Naive B cell (primary cell): ENCODE data around the gene MINK1. TPM values are rescaled to one million over a fixed set of nuclear protein-coding genes. Genes with fewer than 3 reads are reported as not detected.

Experiments used
- ATAC-seq, 2 donors: fragments of 150-1000 bp; cut with Tn5 transposase; 2 replicates each; pipeline ENCODE4 v1.10.0; 2021; ENCODE audit warnings: low read depth in 2 of 2, mild to moderate bottlenecking in 2 of 2, moderate library complexity in 2 of 2
- DNase-seq: peaks from one replicate; pipeline ENCODE4 v3.0.0; 2022
- H3K27ac Mint-ChIP-seq, 6 donors: one replicate each; pipeline ENCODE4 v1.8.0; 2020 to 2022; ENCODE audit warnings: mild to moderate bottlenecking in 6 of 6, mixed read lengths in 6 of 6, moderate library complexity in 5 of 6, inconsistent platforms in 2 of 6
- H3K27me3 Mint-ChIP-seq, 3 donors: one replicate each; pipeline ENCODE4 v1.8.0; 2021 to 2022; ENCODE audit warnings: mixed read lengths in 3 of 3, mild to moderate bottlenecking in 1 of 3
- H3K36me3 Mint-ChIP-seq, 2 donors: one replicate each; pipeline ENCODE4 v1.8.0; 2020 to 2022; ENCODE audit warnings: mixed read lengths in 2 of 2, inconsistent platforms in 1 of 2, mild to moderate bottlenecking in 1 of 2
- H3K4me1 Mint-ChIP-seq, 3 donors: one replicate each; pipeline ENCODE4 v1.8.0; 2020 to 2022; ENCODE audit warnings: mixed read lengths in 3 of 3, inconsistent platforms in 1 of 3, mild to moderate bottlenecking in 1 of 3, moderate library complexity in 1 of 3
- H3K4me3 Mint-ChIP-seq, 8 donors: one replicate each; pipeline ENCODE4 v1.8.0; 2020 to 2022; ENCODE audit warnings: mild to moderate bottlenecking in 8 of 8, mixed read lengths in 8 of 8, moderate library complexity in 8 of 8, inconsistent platforms in 2 of 8
- H3K9me3 Mint-ChIP-seq, 7 donors: one replicate each; pipeline ENCODE4 v1.8.0; 2020 to 2022; ENCODE audit warnings: mixed read lengths in 7 of 7, mild to moderate bottlenecking in 5 of 7, inconsistent platforms in 2 of 7, moderate library complexity in 1 of 7
- polyA plus RNA-seq, 6 donors: library from polyadenylated mRNA; unstranded; fragments of 300-500 nt; fragmentation: Illumina TruSeq; gene quantifications; one replicate each; pipeline ENCODE4 v1.2.3, GENCODE V29; 2021; ENCODE audit warnings: low read depth in 6 of 6

MINK1 gene
- polyA plus RNA-seq, 6 donors from 2014 or later, result 1.1 to 13.6 (median 6.6) TPM

GRCh38 chr17:4940555-4941318, 107.6 kb downstream of the MINK1 start:
- DNase-seq (no peak), ATAC-seq (no peak)
- peaks cover 62 to 79% (median 75%) of the 10 kb centered on the region in 3 donors for H3K4me1 Mint-ChIP-seq
- peak overlapping the region; percentile 93 to 98 (median 96) for H3K27ac Mint-ChIP-seq
- H3K4me3 Mint-ChIP-seq, result peak overlapping the region; percentile 92 to 99 (median 99)
- H3K9me3 Mint-ChIP-seq, result no peaks in the 10 kb centered on the region
- H3K36me3 Mint-ChIP-seq, result peaks cover 11 to 34% of the 10 kb centered on the region in 2 donors
- H3K27me3 Mint-ChIP-seq, result no peaks in the 10 kb centered on the region

- Mint-ChIP-seq H3K4me3 (peak overlapping the region; percentile 92 to 99 (median 99)), H3K27me3 (no peaks in the 10 kb centered on the region), H3K27ac (peak overlapping the region in 4 of 6 donors; percentile 27 to 98 (median 97)), H3K36me3 (peaks cover 13 to 36% of the 10 kb centered on the region in 2 donors), H3K4me1 (peaks cover 64 to 83% (median 73%) of the 10 kb centered on the region in 3 donors), H3K9me3 (no peaks in the 10 kb centered on the region)
- ATAC-seq (no peak), DNase-seq (no peak)
Measured at GRCh38 chr17:4941319-4941610, 108.1 kb downstream of the MINK1 start.

GRCh38 chr17:4942760-4943508, 109.8 kb downstream of the MINK1 start:
- peaks cover 73 to 86% (median 74%) of the 10 kb centered on the region in 3 donors for H3K4me1 Mint-ChIP-seq
- DNase-seq, result no peak
- no peak for ATAC-seq
- H3K27me3 Mint-ChIP-seq, result no peaks in the 10 kb centered on the region
- H3K27ac Mint-ChIP-seq, result peak overlapping the region in 4 of 6 donors; percentile 62 to 96 (median 73)
- H3K4me3 Mint-ChIP-seq, result peak overlapping the region in 7 of 8 donors; percentile 22 to 100 (median 98)
- peaks cover 19 to 46% of the 10 kb centered on the region in 2 donors for H3K36me3 Mint-ChIP-seq
- H3K9me3 Mint-ChIP-seq, result no peaks in the 10 kb centered on the region

GRCh38 chr17:4944163-4944553, 111.0 kb downstream of the MINK1 start:
- Mint-ChIP-seq H3K27ac (peak overlapping the region in 5 of 6 donors; percentile 78 to 98 (median 88)), H3K27me3 (no peaks in the 10 kb centered on the region), H3K36me3 (peaks cover 19 to 46% of the 10 kb centered on the region in 2 donors), H3K4me3 (peak overlapping the region; percentile 71 to 100 (median 98)), H3K9me3 (no peaks in the 10 kb centered on the region), H3K4me1 (peaks cover 68 to 76% (median 71%) of the 10 kb centered on the region in 3 donors)
- ATAC-seq, result no peak
- DNase-seq, result peak; percentile 49

GRCh38 chr17:4944554-4945175, 111.5 kb downstream of the MINK1 start:
- Mint-ChIP-seq H3K36me3 (peaks cover 19 to 46% of the 10 kb centered on the region in 2 donors), H3K27me3 (no peaks in the 10 kb centered on the region), H3K27ac (peak overlapping the region; percentile 67 to 98 (median 87)), H3K4me3 (peak overlapping the region; percentile 71 to 100 (median 98)), H3K4me1 (peaks cover 67 to 72% (median 68%) of the 10 kb centered on the region in 3 donors), H3K9me3 (no peaks in the 10 kb centered on the region)
- ATAC-seq, result no peak
- no peak for DNase-seq

GRCh38 chr17:4945176-4945943, 112.2 kb downstream of the MINK1 start:
- DNase-seq, result no peak
- ATAC-seq, result no peak
- no peaks in the 10 kb centered on the region for H3K9me3 Mint-ChIP-seq
- peaks cover 14 to 46% of the 10 kb centered on the region in 2 donors for H3K36me3 Mint-ChIP-seq
- peak overlapping the region; percentile 64 to 98 (median 84) for H3K27ac Mint-ChIP-seq
- peak overlapping the region; percentile 6 to 100 (median 98) for H3K4me3 Mint-ChIP-seq
- peaks cover 64 to 71% (median 71%) of the 10 kb centered on the region in 3 donors for H3K4me1 Mint-ChIP-seq
- no peaks in the 10 kb centered on the region for H3K27me3 Mint-ChIP-seq

- Mint-ChIP-seq H3K27ac (peak overlapping the region in 3 of 6 donors; percentile 91 to 98 (median 95)), H3K27me3 (no peaks in the 10 kb centered on the region), H3K9me3 (no peaks in the 10 kb centered on the region), H3K36me3 (peaks cover 14 to 46% of the 10 kb centered on the region in 2 donors), H3K4me1 (peaks cover 65 to 73% (median 71%) of the 10 kb centered on the region in 3 donors), H3K4me3 (peak overlapping the region; percentile 91 to 100 (median 99))
- ATAC-seq, result no peak
- DNase-seq, result no peak
Measured at GRCh38 chr17:4945944-4946280, 112.8 kb downstream of the MINK1 start.

- H3K4me3 Mint-ChIP-seq, result peak overlapping the region; percentile 91 to 100 (median 99)
- H3K27me3 Mint-ChIP-seq, result no peaks in the 10 kb centered on the region
- H3K27ac Mint-ChIP-seq, result peak overlapping the region; percentile 76 to 98 (median 90)
- H3K36me3 Mint-ChIP-seq, result peaks cover 14 to 46% of the 10 kb centered on the region in 2 donors
- DNase-seq (no peak), ATAC-seq (no peak)
- H3K4me1 Mint-ChIP-seq, result peaks cover 64 to 70% (median 69%) of the 10 kb centered on the region in 3 donors
- H3K9me3 Mint-ChIP-seq, result no peaks in the 10 kb centered on the region
Measured at GRCh38 chr17:4946312-4946976, 113.3 kb downstream of the MINK1 start.

GRCh38 chr17:4947010-4947410, 113.9 kb downstream of the MINK1 start:
- DNase-seq (no peak), ATAC-seq (no peak)
- peaks cover 58 to 65% (median 63%) of the 10 kb centered on the region in 3 donors for H3K4me1 Mint-ChIP-seq
- peak overlapping the region; percentile 91 to 100 (median 99) for H3K4me3 Mint-ChIP-seq
- H3K36me3 Mint-ChIP-seq, result peaks cover 14 to 40% of the 10 kb centered on the region in 2 donors
- no peaks in the 10 kb centered on the region for H3K9me3 Mint-ChIP-seq
- no peaks in the 10 kb centered on the region for H3K27me3 Mint-ChIP-seq
- H3K27ac Mint-ChIP-seq, result peak overlapping the region; percentile 76 to 98 (median 89)

Other genes starting within 250 kb of the MINK1 start
- gene SMTNL2, start 248.8 kb upstream of the MINK1 start, polyA plus RNA-seq, result not detected
- under 1 TPM in 1 of 6 donors, not detected in 5; 0.09 TPM for gene ALOX15, start 191.7 kb upstream of the MINK1 start, polyA plus RNA-seq
- gene PELP1, start 129.2 kb upstream of the MINK1 start, polyA plus RNA-seq, result 10 to 100 TPM in 1 of 6 donors, 1 to 10 TPM in 5; 5.6 to 13.1 (median 9.1) TPM
- 10 to 100 TPM; 12.1 to 23.7 (median 14.9) TPM for gene ARRB2, start 122.7 kb upstream of the MINK1 start, polyA plus RNA-seq
- gene MED11, start 101.9 kb upstream of the MINK1 start, polyA plus RNA-seq, result 10 to 100 TPM; 20.1 to 63.4 (median 48.3) TPM
- gene ZMYND15, start 93.5 kb upstream of the MINK1 start, polyA plus RNA-seq, result under 1 TPM in 1 of 6 donors, not detected in 5; 0.40 TPM
- 10 to 100 TPM; 12.2 to 19.8 (median 18.4) TPM for gene CXCL16, start 93.4 kb upstream of the MINK1 start, polyA plus RNA-seq
- gene TM4SF5, start 61.5 kb upstream of the MINK1 start, polyA plus RNA-seq, result not detected
- not detected for gene VMO1, start 47.0 kb upstream of the MINK1 start, polyA plus RNA-seq
- gene GLTPD2, start 44.4 kb upstream of the MINK1 start, polyA plus RNA-seq, result not detected
- 100 to 1,000 TPM; 237 to 479 (median 273) TPM for gene PSMB6, start 37.2 kb upstream of the MINK1 start, polyA plus RNA-seq
- gene PLD2, start 26.2 kb upstream of the MINK1 start, polyA plus RNA-seq, result 1 to 10 TPM in 5 of 6 donors, under 1 TPM in 1; 0.54 to 4.6 (median 3.7) TPM
- 1 to 10 TPM in 5 of 6 donors, not detected in 1; 1.6 to 2.6 (median 2.1) TPM for gene C17orf107, start 66.2 kb downstream of the MINK1 start, polyA plus RNA-seq
- gene CHRNE, start 69.8 kb downstream of the MINK1 start, polyA plus RNA-seq, result under 1 TPM in 5 of 6 donors, not detected in 1; 0.18 to 0.59 (median 0.37) TPM
- gene GP1BA, start 98.9 kb downstream of the MINK1 start, polyA plus RNA-seq, result under 1 TPM in 4 of 6 donors, not detected in 2; 0.42 to 1.00 (median 0.56) TPM
- 10 to 100 TPM; 61.0 to 89.1 (median 71.4) TPM for gene SLC25A11, start 106.7 kb downstream of the MINK1 start, polyA plus RNA-seq
- 10 to 100 TPM; 19.9 to 25.8 (median 22.7) TPM for gene RNF167, start 106.9 kb downstream of the MINK1 start, polyA plus RNA-seq
- 1,000 to 10,000 TPM; 1,151 to 1,601 (median 1,370) TPM for gene PFN1, start 115.2 kb downstream of the MINK1 start, polyA plus RNA-seq
- gene ENO3, start 117.8 kb downstream of the MINK1 start, polyA plus RNA-seq, result 1 to 10 TPM in 4 of 6 donors, under 1 TPM in 1, not detected in 1; 0.79 to 3.2 (median 1.2) TPM
- 100 to 1,000 TPM in 3 of 6 donors, 10 to 100 TPM in 3; 92.4 to 171 (median 104) TPM for gene SPAG7, start 134.5 kb downstream of the MINK1 start, polyA plus RNA-seq
- gene CAMTA2, start 154.3 kb downstream of the MINK1 start, polyA plus RNA-seq, result 10 to 100 TPM in 1 of 6 donors, 1 to 10 TPM in 5; 3.3 to 16.7 (median 5.2) TPM
- gene INCA1, start 164.2 kb downstream of the MINK1 start, polyA plus RNA-seq, result under 1 TPM in 3 of 6 donors, not detected in 3; 0.40 to 0.98 (median 0.41) TPM
- 1 to 10 TPM in 3 of 6 donors, under 1 TPM in 2, not detected in 1; 0.16 to 3.6 (median 2.0) TPM for gene KIF1C, start 164.6 kb downstream of the MINK1 start, polyA plus RNA-seq
- not detected for gene SLC52A1, start 202.1 kb downstream of the MINK1 start, polyA plus RNA-seq
- 1 to 10 TPM; 1.7 to 4.1 (median 3.6) TPM for gene ZFP3, start 245.1 kb downstream of the MINK1 start, polyA plus RNA-seq